CD14-positive monocyte (primary cell): ENCODE results near the gene EVL. TPM values are rescaled to one million over a fixed set of nuclear protein-coding genes. Genes with fewer than 3 reads are reported as not detected.

Source experiments
- DNase-seq, 3 donors: peaks; one replicate each; pipeline ENCODE4 v3.0.0-alpha.2; 2011 to 2022
- H2AFZ ChIP-seq: 2 replicates; pipeline ENCODE4 v1.6.0; 2012; ENCODE audit warnings: mild to moderate bottlenecking, low read depth, low read length, inconsistent platforms; ENCODE audit not compliant: insufficient read depth, poor library complexity, severe bottlenecking
- H3K27ac ChIP-seq, 2 donors: 1 replicate in 1 of 2; 2 replicates in 1 of 2; pipeline ENCODE4 v1.5.1; 2012 to 2013; ENCODE audit warnings: low read length in 2 of 2, control low read depth in 1 of 2, inconsistent platforms in 1 of 2, low read depth in 1 of 2, mild to moderate bottlenecking in 1 of 2
- H3K27me3 ChIP-seq, 2 donors: one replicate each; pipeline versions ENCODE4 v1.6.0 to v1.6.1; 2011 to 2013; ENCODE audit warnings: low read length in 2 of 2; ENCODE audit not compliant: control insufficient read depth in 2 of 2, insufficient read depth in 2 of 2
- H3K36me3 ChIP-seq, 2 donors: replicated peaks in 1 of 2; 1 replicate in 1 of 2; 2 replicates in 1 of 2; pipeline versions ENCODE4 v1.5.1 to v1.6.1; 2012 to 2013; ENCODE audit warnings: low read length in 2 of 2, control low read depth in 1 of 2, inconsistent platforms in 1 of 2, mild to moderate bottlenecking in 1 of 2; ENCODE audit not compliant: insufficient read depth in 2 of 2, control insufficient read depth in 1 of 2
- H3K4me1 ChIP-seq, 2 donors: 1 replicate in 1 of 2; 2 replicates in 1 of 2; pipeline versions ENCODE4 v1.5.1 to v1.6.1; 2012 to 2013; ENCODE audit warnings: low read length in 2 of 2, control low read depth in 1 of 2, inconsistent platforms in 1 of 2, mild to moderate bottlenecking in 1 of 2, moderate library complexity in 1 of 2; ENCODE audit not compliant: insufficient read depth in 2 of 2, control insufficient read depth in 1 of 2
- H3K4me2 ChIP-seq: replicated peaks from 2 replicates; pipeline ENCODE3; 2012; ENCODE audit warnings: low read length, moderate library complexity, mild to moderate bottlenecking; ENCODE audit not compliant: poor library complexity, severe bottlenecking; ENCODE audit errors: extremely low read depth
- H3K4me3 ChIP-seq, 3 experiments: fragments of 200-600 bp in 1 of 3; sonication (generic) in 1 of 3; replicated peaks in 1 of 3; 1 replicate in 2 of 3; 2 replicates in 1 of 3; pipeline ENCODE4 v1.5.1; 2011 to 2013; ENCODE audit warnings: low read length in 3 of 3, mild to moderate bottlenecking in 3 of 3, control low read depth in 2 of 3, low read depth in 2 of 3, inconsistent platforms in 1 of 3, moderate library complexity in 1 of 3
- H3K79me2 ChIP-seq: 2 replicates; pipeline ENCODE4 v1.6.0; 2012; ENCODE audit warnings: mild to moderate bottlenecking, control low read depth, inconsistent platforms, low read length, moderate library complexity; ENCODE audit not compliant: insufficient read depth
- H3K9ac ChIP-seq: 2 replicates; pipeline ENCODE4 v1.6.0; 2017; ENCODE audit warnings: low read length, mild to moderate bottlenecking; ENCODE audit not compliant: insufficient read depth, poor library complexity, severe bottlenecking
- H3K9me3 ChIP-seq, 2 donors: replicated peaks in 1 of 2; 1 replicate in 1 of 2; 2 replicates in 1 of 2; pipeline versions ENCODE4 v1.5.1 to v1.6.1; 2012 to 2013; ENCODE audit warnings: low read length in 2 of 2, control low read depth in 1 of 2; ENCODE audit not compliant: control insufficient read depth in 1 of 2, insufficient read depth in 1 of 2
- H4K20me1 ChIP-seq: 2 replicates; pipeline ENCODE4 v1.6.0; 2012; ENCODE audit warnings: mild to moderate bottlenecking, low read length, control low read depth, moderate library complexity; ENCODE audit not compliant: insufficient read depth
- H3K27ac Mint-ChIP-seq, 7 donors: one replicate each; pipeline ENCODE4 v1.8.0; 2020; ENCODE audit warnings: mild to moderate bottlenecking in 7 of 7, mixed read lengths in 7 of 7, moderate library complexity in 6 of 7, inconsistent platforms in 2 of 7
- H3K27me3 Mint-ChIP-seq, 3 donors: one replicate each; pipeline ENCODE4 v1.8.0; 2021 to 2022; ENCODE audit warnings: low read depth in 3 of 3, mild to moderate bottlenecking in 3 of 3, mixed read lengths in 3 of 3, moderate library complexity in 3 of 3, inconsistent platforms in 1 of 3
- H3K36me3 Mint-ChIP-seq, 2 donors: one replicate each; pipeline ENCODE4 v1.8.0; 2020; ENCODE audit warnings: mixed read lengths in 2 of 2, inconsistent platforms in 1 of 2, mild to moderate bottlenecking in 1 of 2
- H3K4me1 Mint-ChIP-seq: one replicate; pipeline ENCODE4 v1.8.0; 2020; ENCODE audit warnings: mild to moderate bottlenecking, mixed read lengths
- H3K4me3 Mint-ChIP-seq, 2 donors: one replicate each; pipeline ENCODE4 v1.8.0; 2020; ENCODE audit warnings: mild to moderate bottlenecking in 2 of 2, mixed read lengths in 2 of 2, moderate library complexity in 1 of 2
- H3K9me3 Mint-ChIP-seq, 7 donors: one replicate each; pipeline ENCODE4 v1.8.0; 2020 to 2022; ENCODE audit warnings: mixed read lengths in 7 of 7, mild to moderate bottlenecking in 6 of 7, moderate library complexity in 6 of 7, inconsistent platforms in 2 of 7
- CTCF ChIP-seq: fragments of 200-600 bp; IDR thresholded peaks from one replicate; pipeline ENCODE4 v1.8.0; 2022; ENCODE audit warnings: antibody characterized with exemption, mild to moderate bottlenecking
- WGBS: methylation state at CpG from one replicate; pipeline ENCODE4 v1.1.5; 2013; ENCODE audit warnings: missing lambda C conversion rate; ENCODE audit not compliant: insufficient coverage; 5-methylcytosine and 5-hydroxymethylcytosine counted together
- intact Hi-C, 2 donors: fragments of 100-400 bp; cut with micrococcal nuclease; formaldehyde crosslinking; loops; one replicate each; pipeline versions ENCODE4 v1.15.0 to v1.15.1; 2023
- polyA plus RNA-seq, 3 donors: library from polyadenylated mRNA; depleted of rRNA in 1 of 3; unstranded in 2 of 3; stranded (reverse) in 1 of 3; fragments of 300-500 nt in 2 of 3; fragments of >200 nt in 1 of 3; fragmentation: Illumina TruSeq in 2 of 3; gene quantifications; 1 replicate in 2 of 3; 2 replicates in 1 of 3; pipeline ENCODE4 v1.2.3, GENCODE V29; 2012 to 2021

EVL gene
- polyA plus RNA-seq, 3 donors = 3.2 to 131 (median 6.7) TPM

GRCh38 chr14:100041271-100041670 lies 24.0 kb upstream of the EVL start:
- no peak for TF ChIP-seq CTCF
- H3K36me3 Mint-ChIP-seq = no peaks in the 10 kb centered on the region
- peak overlapping the region in 4 of 7 donors; percentile 54 to 70 (median 68) for H3K27ac Mint-ChIP-seq
- Histone ChIP-seq H3K36me3 (no peaks in the 10 kb centered on the region), H3K9ac (no peak overlapping the region), H3K9me3 (no peaks in the 10 kb centered on the region), H3K27ac (peak overlapping the region in 1 of 2 donors; percentile 63), H3K4me1 (peaks cover 26 to 28% of the 10 kb centered on the region in 2 donors), H3K79me2 (no peaks in the 10 kb centered on the region), H3K4me3 (peak overlapping the region in 1 of 3 experiments; percentile 26), H4K20me1 (no peaks in the 10 kb centered on the region), H2AFZ (peak overlapping the region; percentile 4), H3K4me2 (peak overlapping the region; percentile 35), H3K27me3 (no peaks in the 10 kb centered on the region)
- peaks cover 38% of the 10 kb centered on the region for H3K4me1 Mint-ChIP-seq
- intact Hi-C loops = no loop called here
- peaks cover 0 to 2% (median 0%) of the 10 kb centered on the region in 7 donors for H3K9me3 Mint-ChIP-seq
- H3K4me3 Mint-ChIP-seq = peak overlapping the region in 1 of 2 donors; percentile 21
- WGBS = 0% methylated on average over 1 of the region's 2 CpGs
- H3K27me3 Mint-ChIP-seq = no peaks in the 10 kb centered on the region
- DNase-seq = peak in 2 of 3 donors; percentile 15 to 26

GRCh38 chr14:100042286-100042685 lies 22.9 kb upstream of the EVL start:
- peaks cover 38% of the 10 kb centered on the region for H3K4me1 Mint-ChIP-seq
- H3K9ac ChIP-seq = peak overlapping the region; percentile 37

More at GRCh38 chr14:100042286-100042685, 22.9 kb upstream of the EVL start:
- Histone ChIP-seq H3K79me2 (no peaks in the 10 kb centered on the region), H3K36me3 (no peaks in the 10 kb centered on the region), H3K9me3 (no peaks in the 10 kb centered on the region), H3K27ac (peak overlapping the region in 1 of 2 donors; percentile 47), H3K27me3 (no peaks in the 10 kb centered on the region), H3K4me2 (peak overlapping the region; percentile 57), H3K4me1 (peaks cover 26 to 28% of the 10 kb centered on the region in 2 donors), H4K20me1 (no peaks in the 10 kb centered on the region), H3K4me3 (peak overlapping the region in 1 of 3 experiments; percentile 42), H2AFZ (peak overlapping the region; percentile 82)
- WGBS = no CpG with 5 or more reads among the region's 6 CpGs
- peak overlapping the region in 5 of 7 donors; percentile 38 to 88 (median 79) for H3K27ac Mint-ChIP-seq
- no peaks in the 10 kb centered on the region for H3K27me3 Mint-ChIP-seq
- peak overlapping the region; percentile 17 to 78 for H3K4me3 Mint-ChIP-seq
- H3K9me3 Mint-ChIP-seq = peaks cover 0 to 3% (median 0%) of the 10 kb centered on the region in 7 donors
- no peak for TF ChIP-seq CTCF
- DNase-seq = peak in 2 of 3 donors; percentile 12 to 27
- intact Hi-C loops = no loop called here
- H3K36me3 Mint-ChIP-seq = no peaks in the 10 kb centered on the region
